Measurements from ENCODE around the gene FBXO8.

The FBXO8 gene

GRCh38 chr4:174204164-174204831 lies 79.2 kb downstream of the FBXO8 start:
- no peak for DNase-seq

GRCh38 chr4:174201871-174202270 lies 81.6 kb downstream of the FBXO8 start:
- DNase-seq = no peak

- no peak for DNase-seq
Observed at GRCh38 chr4:174199735-174200134, 83.7 kb downstream of the FBXO8 start.

GRCh38 chr4:174198828-174199227 lies 84.6 kb downstream of the FBXO8 start:
- no peak for DNase-seq

- no peak for DNase-seq
Observed at GRCh38 chr4:174198396-174198795, 85.1 kb downstream of the FBXO8 start.

- DNase-seq = no peak
Observed at GRCh38 chr4:174193438-174194374, 89.8 kb downstream of the FBXO8 start.

- no peak for DNase-seq
Observed at GRCh38 chr4:174192943-174193342, 90.5 kb downstream of the FBXO8 start.

GRCh38 chr4:174190832-174191500 lies 92.5 kb downstream of the FBXO8 start:
- no peak for DNase-seq

- no peak for DNase-seq
Observed at GRCh38 chr4:174189392-174190015, 94.0 kb downstream of the FBXO8 start.

Data from GOT3 (cell line).